Stimulated activated effector memory CD8-positive, alpha-beta T cell treated with anti-CD3 and anti-CD28 coated beads, Interleukin-12 subunit alpha, Interleukin-12 subunit beta, amount 100 ng/mL, for 72 hours (primary cell): ENCODE results near the gene RBAK.
"Not testable (repeated sequence)": the region's sequence is repeated elsewhere in the genome, so short reads cannot be mapped to it uniquely, and the experiment has no call there.

Experiments used
- ATAC-seq: fragments of 150-1000 bp; cut with Tn5 transposase; 2 replicates; pipeline ENCODE4 v1.10.0; 2021
- DNase-seq, 2 donors: peaks; one replicate each; pipeline ENCODE4 v3.0.0; 2021 to 2022; ENCODE audit warnings: low spot score in 2 of 2
- H3K27ac Mint-ChIP-seq: one replicate; pipeline ENCODE4 v1.8.0; 2022; ENCODE audit warnings: mild to moderate bottlenecking, mixed read lengths
- H3K36me3 Mint-ChIP-seq: one replicate; pipeline ENCODE4 v1.8.0; 2022; ENCODE audit warnings: mild to moderate bottlenecking, mixed read lengths
- H3K4me1 Mint-ChIP-seq: one replicate; pipeline ENCODE4 v1.8.0; 2022; ENCODE audit warnings: mixed read lengths
- H3K4me3 Mint-ChIP-seq: one replicate; pipeline ENCODE4 v1.8.0; 2022; ENCODE audit warnings: mild to moderate bottlenecking, mixed read lengths
- H3K9me3 Mint-ChIP-seq: one replicate; pipeline ENCODE4 v1.8.0; 2022; ENCODE audit warnings: mixed read lengths

The RBAK gene

DNA sequence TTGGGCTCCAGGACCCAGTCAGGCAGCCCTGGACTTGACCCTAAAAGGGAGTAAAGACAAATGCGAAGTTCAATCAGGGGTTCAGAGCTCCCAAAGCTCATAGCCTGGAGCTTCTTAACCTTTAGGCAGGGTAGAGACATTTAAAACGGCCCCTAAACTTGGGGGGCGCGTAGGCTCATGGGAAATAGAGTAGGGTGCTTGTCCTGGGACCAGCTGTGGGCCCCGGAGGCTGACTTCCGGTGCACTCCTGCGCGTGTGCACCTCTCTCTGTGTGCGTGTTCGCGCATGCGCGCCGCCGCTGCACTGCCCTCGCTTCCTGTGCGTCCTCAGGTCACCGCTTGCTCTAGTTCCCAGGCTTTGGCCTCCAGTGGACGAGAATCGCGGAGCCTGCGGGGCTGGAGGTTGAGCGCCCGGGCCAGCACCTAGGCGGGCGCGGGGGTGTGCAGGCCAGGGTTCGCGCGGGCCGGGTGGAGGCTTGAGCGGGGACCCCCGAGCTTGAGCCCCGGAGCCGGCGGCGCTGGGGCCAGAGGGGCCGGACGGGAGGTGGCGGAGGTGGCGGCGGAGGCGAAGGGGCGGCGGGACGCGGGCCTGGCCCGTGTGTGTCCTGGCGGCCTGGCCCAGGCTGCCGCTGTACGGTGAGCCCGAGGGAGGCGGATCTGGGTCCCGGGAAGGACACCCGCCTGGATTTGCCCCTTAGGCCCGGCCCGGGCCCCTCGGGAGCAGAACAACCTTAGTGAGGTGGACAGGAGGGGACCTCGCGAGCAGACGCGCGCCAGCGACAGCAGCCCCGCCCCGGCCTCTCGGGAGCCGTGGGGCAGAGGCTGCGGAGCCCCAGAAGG lies at the start of gene RBAK:
TSS of gene RBAK (plus strand) at position 303 of the 839 bp plus-strand sequence. CDS start 2,217 bp downstream, outside the sequence.
- Mint-ChIP-seq H3K9me3 (peaks cover 2% of the 10 kb centered on the region), H3K27ac (peak within 1 kb of the TSS; percentile 96), H3K4me1 (peaks cover 27% of the 10 kb centered on the region), H3K36me3 (peaks cover 56% of the 10 kb centered on the region), H3K4me3 (peak within 1 kb of the TSS; percentile 88)
- ATAC-seq (peak; percentile 100), DNase-seq (peak; percentile 79 to 93)

DNA sequence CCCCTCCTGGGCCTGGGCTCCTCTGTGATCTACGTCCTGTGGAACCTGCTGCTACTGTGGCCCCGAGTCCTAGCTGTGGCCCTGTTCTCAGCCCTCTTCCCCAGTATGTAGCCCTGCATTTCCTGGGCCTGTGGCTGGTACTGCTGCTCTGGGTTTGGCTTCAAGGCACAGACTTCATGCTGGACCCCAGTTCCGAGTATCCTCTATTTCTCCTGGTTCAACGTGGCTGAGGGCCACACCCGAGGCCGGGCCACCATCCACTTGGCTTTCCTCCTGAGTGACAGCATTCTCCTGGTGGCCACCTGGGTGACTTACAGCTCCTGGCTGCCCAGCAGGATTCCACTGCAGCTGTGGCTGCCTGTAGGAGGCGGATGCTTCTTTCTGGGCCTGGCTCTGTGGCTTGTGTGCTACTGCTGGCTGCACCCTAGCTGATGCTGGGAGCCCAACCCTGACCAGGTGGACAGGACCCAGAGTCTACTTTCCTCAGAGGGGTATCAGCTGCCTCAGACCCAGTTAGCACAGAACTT lies 48.9 kb upstream of the RBAK start:
- Mint-ChIP-seq H3K4me3 (no peak overlapping the region), H3K4me1 (peaks cover 23% of the 10 kb centered on the region), H3K36me3 (peaks cover 80% of the 10 kb centered on the region), H3K27ac (peak overlapping the region; percentile 73), H3K9me3 (no peaks in the 10 kb centered on the region)
- DNase-seq, result no peak
- no peak for ATAC-seq

- peaks cover 75% of the 10 kb centered on the region for H3K36me3 Mint-ChIP-seq
- no peak for ATAC-seq
Measured at GRCh38 chr7:4998244-4998643, 47.4 kb upstream of the RBAK start.

DNA sequence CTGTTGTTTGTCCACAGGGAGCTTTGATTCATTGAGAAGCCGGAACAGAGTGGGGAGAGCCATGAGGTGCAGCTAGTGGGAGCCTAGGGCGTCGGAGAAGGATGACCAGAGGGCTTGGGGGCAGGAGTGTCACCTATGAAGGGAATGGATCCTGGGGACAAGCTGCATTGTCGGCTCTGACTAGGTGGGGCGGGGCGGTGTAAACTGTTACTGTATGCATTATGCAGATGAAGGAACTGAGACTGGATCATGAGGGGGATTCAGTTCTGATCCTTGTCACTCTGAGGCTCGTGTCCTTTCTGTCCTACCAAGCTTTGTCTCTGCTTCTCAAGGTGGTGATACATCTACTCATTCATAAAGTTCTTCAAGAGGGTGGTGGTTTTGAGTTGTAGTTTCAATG lies 46.8 kb upstream of the RBAK start:
- peak; percentile 52 for ATAC-seq

More at GRCh38 chr7:4998244-4998643, 47.4 kb upstream of the RBAK start:
- H3K27ac Mint-ChIP-seq, result peak overlapping the region; percentile 77
- H3K4me1 Mint-ChIP-seq, result peaks cover 23% of the 10 kb centered on the region
- no peak for DNase-seq
- H3K4me3 Mint-ChIP-seq, result no peak overlapping the region
- no peaks in the 10 kb centered on the region for H3K9me3 Mint-ChIP-seq

DNA sequence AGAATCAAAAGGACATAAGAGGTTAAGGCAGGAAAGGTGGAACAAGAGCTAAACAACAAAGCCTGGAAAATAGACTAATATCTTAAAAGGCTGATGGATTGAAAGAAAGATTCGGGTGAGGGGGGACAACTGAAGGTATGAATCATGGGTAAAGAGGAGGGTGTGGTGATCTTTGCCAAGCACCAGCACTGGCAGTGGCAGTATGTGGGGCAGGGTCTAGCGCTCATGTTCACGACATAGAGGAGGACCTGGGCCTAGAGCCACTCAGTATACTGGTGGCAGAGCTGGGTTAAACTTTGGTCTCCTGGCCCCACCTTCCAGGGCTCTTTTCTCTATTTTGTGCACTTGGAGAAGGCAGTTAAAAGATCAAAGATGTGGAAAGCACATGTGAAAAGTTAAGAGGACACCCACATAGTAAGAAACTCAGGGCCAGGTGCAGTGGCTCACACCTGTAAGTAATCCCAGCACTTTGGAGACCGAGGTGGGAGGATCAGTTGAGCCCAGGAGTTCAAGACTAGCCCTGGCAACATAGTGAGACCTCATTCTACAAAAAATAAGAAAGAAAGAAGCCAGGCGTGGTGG lies 46.2 kb upstream of the RBAK start:
- H3K4me3 Mint-ChIP-seq, result no peak overlapping the region
- H3K4me1 Mint-ChIP-seq, result peaks cover 23% of the 10 kb centered on the region
- H3K27ac Mint-ChIP-seq, result peak overlapping the region; percentile 77
- H3K9me3 Mint-ChIP-seq, result no peaks in the 10 kb centered on the region
- DNase-seq (no peak), ATAC-seq (no peak)
- peaks cover 73% of the 10 kb centered on the region for H3K36me3 Mint-ChIP-seq

More for the DNA sequence above, 46.8 kb upstream of the RBAK start:
- H3K4me1 Mint-ChIP-seq, result peaks cover 23% of the 10 kb centered on the region
- peak overlapping the region; percentile 77 for H3K27ac Mint-ChIP-seq
- H3K4me3 Mint-ChIP-seq, result no peak overlapping the region
- H3K36me3 Mint-ChIP-seq, result peaks cover 73% of the 10 kb centered on the region
- DNase-seq, result no peak
- no peaks in the 10 kb centered on the region for H3K9me3 Mint-ChIP-seq

GRCh38 chr7:5001003-5001402 lies 44.7 kb upstream of the RBAK start:
- DNase-seq (no peak), ATAC-seq (no peak)
- Mint-ChIP-seq H3K4me1 (peaks cover 23% of the 10 kb centered on the region), H3K27ac (peak overlapping the region; percentile 72), H3K36me3 (peaks cover 73% of the 10 kb centered on the region), H3K9me3 (no peaks in the 10 kb centered on the region), H3K4me3 (no peak overlapping the region)

- Mint-ChIP-seq H3K9me3 (no peaks in the 10 kb centered on the region), H3K36me3 (peaks cover 66% of the 10 kb centered on the region), H3K4me1 (peaks cover 18% of the 10 kb centered on the region), H3K27ac (no peak overlapping the region), H3K4me3 (no peak overlapping the region)
- DNase-seq (no peak), ATAC-seq (no peak)
Measured at GRCh38 chr7:5001911-5002310, 43.7 kb upstream of the RBAK start.

DNA sequence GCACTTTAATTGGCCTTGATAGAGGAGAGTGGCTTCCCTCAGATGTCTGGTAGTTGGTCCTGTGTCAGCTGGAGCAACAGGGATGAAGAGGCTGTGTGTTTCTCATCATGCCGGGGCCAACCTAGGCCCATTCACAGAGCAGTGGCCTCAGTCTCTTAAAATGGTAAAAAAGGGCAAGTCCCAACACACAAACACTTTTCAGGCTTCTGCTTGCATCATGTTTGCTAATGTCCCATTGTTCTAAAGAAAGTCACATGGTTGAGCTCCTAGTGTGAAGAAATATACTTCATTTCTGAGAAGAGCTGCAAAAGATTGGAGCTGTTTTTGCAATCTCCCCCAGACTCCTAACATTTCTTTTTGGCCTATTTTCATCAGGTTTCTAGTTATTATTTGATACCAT lies 40.6 kb upstream of the RBAK start:
- no peak overlapping the region for H3K4me3 Mint-ChIP-seq
- H3K27ac Mint-ChIP-seq, result no peak overlapping the region
- peaks cover 65% of the 10 kb centered on the region for H3K36me3 Mint-ChIP-seq
- no peaks in the 10 kb centered on the region for H3K9me3 Mint-ChIP-seq
- no peak for ATAC-seq
- DNase-seq, result no peak
- H3K4me1 Mint-ChIP-seq, result no peaks in the 10 kb centered on the region

DNA sequence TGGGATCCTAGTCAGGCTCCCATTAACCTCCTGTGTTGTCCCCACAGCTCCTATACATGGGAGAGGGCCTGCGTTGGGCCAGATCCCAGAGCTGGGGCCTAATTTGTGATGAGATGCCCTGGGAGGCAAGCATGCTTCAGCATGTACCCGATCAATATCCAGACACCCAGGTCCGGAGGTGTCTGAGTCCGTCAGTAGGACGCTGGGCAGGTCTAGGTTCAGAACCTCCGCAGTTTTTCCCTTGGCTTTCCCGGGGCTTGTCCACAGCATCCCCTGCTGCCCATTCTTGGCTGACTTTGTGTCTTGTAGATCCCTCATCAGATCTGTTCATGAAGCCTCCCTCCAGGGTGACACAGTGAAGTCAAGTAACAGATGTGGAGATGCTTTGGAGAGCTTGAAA lies 32.7 kb upstream of the RBAK start:
- peaks cover 22% of the 10 kb centered on the region for H3K36me3 Mint-ChIP-seq
- no peak overlapping the region for H3K27ac Mint-ChIP-seq
- H3K9me3 Mint-ChIP-seq, result no peaks in the 10 kb centered on the region
- ATAC-seq, result no peak
- no peak for DNase-seq
- H3K4me1 Mint-ChIP-seq, result peaks cover 5% of the 10 kb centered on the region
- H3K4me3 Mint-ChIP-seq, result no peak overlapping the region

DNA sequence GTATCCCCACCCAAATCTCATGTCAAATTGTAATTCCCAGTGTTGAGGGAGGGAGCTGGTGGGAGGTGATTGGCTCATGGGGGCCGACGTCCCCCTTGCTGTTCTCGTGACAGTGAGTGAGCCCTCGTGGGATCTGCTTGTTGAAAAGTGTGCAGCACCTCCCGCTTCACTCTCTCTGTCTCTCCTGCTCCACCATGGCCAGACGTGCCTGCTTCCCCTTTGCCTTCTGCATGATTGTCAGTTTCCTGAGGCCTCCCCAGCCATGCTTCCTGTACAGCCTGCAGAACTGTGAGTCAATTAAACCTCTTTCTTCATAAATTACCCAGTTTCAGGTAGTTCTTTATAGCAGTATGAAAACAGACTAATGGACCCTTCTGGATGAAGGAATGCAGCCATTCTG lies 29.7 kb upstream of the RBAK start:
- H3K36me3 Mint-ChIP-seq, ATAC-seq: not testable (repeated sequence)
- peak overlapping the region; percentile 63 for H3K27ac Mint-ChIP-seq

GRCh38 chr7:5017626-5018025 lies 28.0 kb upstream of the RBAK start:
- DNase-seq, result not testable (repeated sequence)

More for the DNA sequence above, 29.7 kb upstream of the RBAK start:
- not testable (repeated sequence) for DNase-seq, H3K9me3 Mint-ChIP-seq, H3K4me3 Mint-ChIP-seq, H3K4me1 Mint-ChIP-seq

GRCh38 chr7:5020098-5020497 lies 25.6 kb upstream of the RBAK start:
- no peaks in the 10 kb centered on the region for H3K36me3 Mint-ChIP-seq
- no peak for DNase-seq
- H3K9me3 Mint-ChIP-seq, result peaks cover 3% of the 10 kb centered on the region
- H3K4me1 Mint-ChIP-seq, result peaks cover 5% of the 10 kb centered on the region
- no peak overlapping the region for H3K27ac Mint-ChIP-seq
- ATAC-seq, result no peak
- no peak overlapping the region for H3K4me3 Mint-ChIP-seq

More at GRCh38 chr7:5017626-5018025, 28.0 kb upstream of the RBAK start:
- ATAC-seq, H3K36me3 Mint-ChIP-seq, H3K4me3 Mint-ChIP-seq, H3K27ac Mint-ChIP-seq, H3K4me1 Mint-ChIP-seq, H3K9me3 Mint-ChIP-seq: not testable (repeated sequence)

DNA sequence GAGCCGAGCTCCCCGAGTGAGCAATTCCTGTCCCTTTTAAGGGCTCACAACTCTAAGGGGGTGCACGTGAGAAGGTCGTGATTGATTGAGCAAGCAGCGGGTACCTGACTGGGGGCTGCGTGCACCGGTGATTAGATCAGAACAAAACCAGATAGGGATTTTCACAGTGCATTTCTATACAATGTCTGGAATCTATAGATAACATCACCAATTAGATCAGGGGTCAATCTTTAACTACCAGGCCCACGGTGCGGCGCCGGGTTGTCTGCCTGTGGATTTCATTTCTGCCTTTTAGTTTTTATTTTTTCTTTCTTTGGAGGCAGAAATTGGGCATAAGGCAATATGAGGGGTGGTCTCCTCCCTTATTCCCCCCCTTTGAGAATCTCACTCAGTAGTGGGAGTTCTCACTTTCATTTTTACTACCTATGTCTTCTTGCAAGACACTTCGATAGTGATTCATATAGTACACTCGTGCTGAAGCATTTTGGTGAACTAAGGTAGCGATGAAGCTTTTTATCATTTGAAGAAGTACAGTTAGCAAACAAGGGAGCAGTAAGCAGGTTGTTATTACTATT lies 24.6 kb upstream of the RBAK start:
- ATAC-seq, H3K9me3 Mint-ChIP-seq, DNase-seq, H3K4me1 Mint-ChIP-seq, H3K36me3 Mint-ChIP-seq, H3K4me3 Mint-ChIP-seq, H3K27ac Mint-ChIP-seq: not testable (repeated sequence)

DNA sequence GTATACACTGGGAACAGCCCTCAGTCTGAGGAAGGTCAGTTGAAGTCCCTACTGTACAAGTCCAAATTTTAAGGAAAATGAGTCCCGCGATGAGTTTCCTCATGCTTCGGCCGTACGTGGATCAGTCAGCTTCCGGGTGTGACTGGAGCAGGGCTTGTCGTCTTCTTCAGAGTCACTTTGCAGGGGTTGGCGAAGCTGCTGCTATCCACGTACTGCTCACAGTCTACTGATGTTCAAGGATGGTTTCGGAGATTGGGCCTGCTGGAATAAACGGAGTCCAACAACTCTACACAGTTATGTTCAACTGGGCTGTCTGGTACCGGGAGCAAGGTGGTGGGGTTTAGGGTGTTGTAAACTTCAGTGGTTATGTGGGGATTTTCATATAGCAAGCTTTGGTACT lies 22.0 kb upstream of the RBAK start:
- H3K36me3 Mint-ChIP-seq, H3K9me3 Mint-ChIP-seq, ATAC-seq: not testable (repeated sequence)

GRCh38 chr7:5027796-5028410 lies 17.8 kb upstream of the RBAK start:
- not testable (repeated sequence) for H3K4me3 Mint-ChIP-seq, H3K4me1 Mint-ChIP-seq, DNase-seq, H3K36me3 Mint-ChIP-seq, ATAC-seq, H3K27ac Mint-ChIP-seq, H3K9me3 Mint-ChIP-seq

More for the DNA sequence above, 22.0 kb upstream of the RBAK start:
- H3K4me1 Mint-ChIP-seq, H3K4me3 Mint-ChIP-seq, DNase-seq, H3K27ac Mint-ChIP-seq: not testable (repeated sequence)
